Measurements from ENCODE around the gene ADIPOQ.

DNA sequence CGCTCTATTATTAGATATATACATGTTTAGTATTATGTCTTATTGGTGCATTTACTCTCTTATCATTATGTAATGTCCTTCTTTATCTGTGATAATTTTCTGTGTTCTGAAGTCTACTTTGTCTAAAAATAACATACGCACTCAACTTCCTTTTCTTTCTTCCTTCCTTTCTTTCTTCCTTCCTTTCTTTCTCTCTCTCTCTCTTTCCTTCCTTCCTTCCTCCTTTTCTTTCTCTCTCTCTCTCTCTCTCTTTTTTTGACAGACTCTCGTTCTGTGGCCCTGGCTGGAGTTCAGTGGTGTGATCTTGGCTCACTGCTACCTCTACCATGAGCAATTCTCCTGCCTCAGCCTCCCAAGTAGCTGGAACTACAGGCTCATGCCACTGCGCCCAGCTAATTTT, 15.2 kb downstream of the ADIPOQ start:
- TF ChIP-seq POLR2A (IDR thresholded peaks at IDR 0.05; ENCODE audit: low read length) (no peak), GATA1 (IDR thresholded peaks at IDR 0.05; ENCODE audit: low read depth, low read length) (no peak)

Data from erythroblast (primary cell).